GM21786 (cell line): ENCODE measurements around the gene TMEM116.
A peak's percentile ranks its signal among the peaks of the same experiment; 100 is the strongest.
"Not testable (repeated sequence)": the region's sequence is repeated elsewhere in the genome, so short reads cannot be mapped to it uniquely, and the experiment has no call there.

Source experiments
- ATAC-seq: cut with Tn5 transposase; IDR thresholded peaks from one replicate; pipeline ENCODE4 v1.9.1; 2021; ENCODE audit not compliant: unreplicated experiment

The TMEM116 gene

DNA sequence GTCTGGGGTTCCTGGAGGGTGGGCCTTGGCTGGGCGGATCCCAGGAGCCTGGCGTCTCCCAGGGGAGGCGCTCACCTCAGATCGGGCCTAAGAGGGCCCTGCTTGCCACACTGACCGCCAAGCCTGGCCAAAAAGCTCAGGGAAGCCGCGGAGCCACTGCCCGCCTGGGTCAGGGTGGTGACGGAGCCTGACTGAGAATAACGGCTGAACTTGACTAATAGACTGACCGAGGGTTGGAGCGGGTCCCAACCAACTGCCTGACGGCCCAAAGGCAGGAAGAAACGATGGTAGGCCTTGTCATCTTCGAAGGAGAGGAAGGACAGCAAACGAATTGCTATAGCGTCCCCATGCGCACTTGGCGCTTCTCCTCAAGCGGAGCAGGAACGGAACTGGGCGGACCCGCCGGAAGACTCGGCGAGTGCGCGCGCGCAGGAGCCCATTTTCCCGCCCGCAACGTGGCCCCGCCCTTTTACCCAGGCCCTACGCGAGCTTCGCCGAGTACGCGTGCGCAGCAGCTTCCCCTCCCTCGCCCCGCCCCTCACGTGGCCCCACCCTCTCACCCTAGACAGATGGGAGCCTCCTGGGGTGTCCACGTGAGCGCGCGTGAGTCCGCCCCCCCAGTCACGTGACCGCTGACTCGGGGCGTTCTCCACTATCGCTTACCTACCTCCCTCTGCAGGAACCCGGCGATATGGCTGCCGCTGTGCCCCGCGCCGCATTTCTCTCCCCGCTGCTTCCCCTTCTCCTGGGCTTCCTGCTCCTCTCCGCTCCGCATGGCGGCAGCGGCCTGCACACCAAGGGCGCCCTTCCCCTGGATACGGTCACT is at the start of gene TMEM116, which contains the start of gene ERP29:
TSS of gene TMEM116 (minus strand) at position 391 of the 826 bp plus-strand sequence. CDS start 7,895 bp downstream, outside the sequence.
TSS of gene ERP29 (plus strand) at position 652 of the 826 bp plus-strand sequence. CDS start at position 692, 40 bp downstream.
- ATAC-seq = peak; percentile 60

DNA sequence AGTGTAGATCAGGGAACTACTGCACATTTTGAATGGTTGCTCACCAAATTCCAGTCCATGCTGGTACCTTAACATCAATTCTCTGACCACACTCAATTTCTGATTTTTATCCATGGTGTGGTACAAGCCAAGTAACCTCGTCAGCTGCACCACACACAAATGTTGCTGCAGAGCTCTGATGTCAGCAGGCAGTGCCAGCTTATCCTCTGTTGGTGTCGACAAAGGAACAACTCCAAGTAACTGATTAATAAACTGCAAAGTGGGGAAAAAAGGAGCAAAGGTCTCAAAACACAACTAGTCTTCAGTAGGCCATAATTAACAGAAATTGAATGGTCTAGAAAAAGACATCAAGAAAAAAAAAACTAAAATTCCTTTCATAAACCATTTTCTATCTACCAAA is 48.2 kb upstream of the TMEM116 start:
- no peak for ATAC-seq

DNA sequence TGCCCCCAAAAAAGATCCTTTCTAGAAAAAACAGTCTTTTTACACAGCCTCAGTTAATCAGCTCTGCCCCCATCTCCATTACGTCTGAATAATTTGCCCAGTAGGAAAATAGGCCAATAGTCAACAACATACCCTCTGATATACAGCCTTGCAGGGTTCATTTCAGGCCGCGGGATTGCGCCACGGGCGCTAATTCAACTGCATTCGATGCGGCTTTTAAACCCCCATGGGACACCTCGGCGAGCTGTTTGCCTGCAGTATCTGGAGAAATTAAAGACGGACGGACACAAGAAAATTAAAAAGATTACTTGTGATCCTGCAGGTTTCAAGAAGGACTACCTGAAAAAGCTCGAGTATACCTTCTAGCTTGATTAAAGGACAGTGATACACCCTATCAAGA is 36.4 kb upstream of the TMEM116 start:
- ATAC-seq = no peak

DNA sequence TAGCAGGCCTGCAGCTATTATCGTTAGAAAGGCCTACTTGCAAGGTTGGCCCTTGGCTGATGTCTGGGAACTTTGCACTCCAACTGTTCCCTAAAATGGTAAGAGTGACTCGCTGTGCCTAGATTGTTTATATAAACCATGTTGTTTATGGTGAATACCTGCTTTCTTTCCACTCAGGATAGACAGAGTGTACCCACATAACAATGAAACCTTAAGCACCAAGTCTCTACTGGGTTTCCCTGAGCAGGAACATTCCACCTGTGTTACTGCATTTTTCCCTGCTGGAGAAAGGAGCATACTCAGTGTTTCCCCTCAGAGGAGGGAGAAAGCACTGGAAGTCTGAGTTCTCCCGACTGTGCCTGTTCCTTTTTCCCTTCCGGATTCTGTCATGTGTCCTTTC is 33.0 kb upstream of the TMEM116 start:
- no peak for ATAC-seq

DNA sequence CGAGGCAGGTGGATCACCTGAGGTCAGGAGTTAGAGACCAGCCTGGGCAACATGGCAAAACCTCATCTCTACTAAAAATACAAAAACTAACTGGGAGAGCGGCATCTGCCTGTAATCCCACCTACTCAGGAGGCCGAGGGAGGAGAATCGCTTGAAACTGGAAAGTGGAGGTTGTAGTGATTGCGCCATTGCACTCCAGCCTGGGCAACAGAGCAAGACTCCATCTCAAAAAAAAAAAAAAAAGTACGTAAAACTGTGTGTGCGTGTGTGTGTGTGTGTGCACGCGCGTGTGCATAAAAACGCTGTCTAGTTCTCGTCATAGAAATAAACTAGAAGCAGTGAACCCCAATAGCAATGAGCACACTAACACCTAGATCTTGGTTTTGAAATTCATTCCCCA is 23.6 kb upstream of the TMEM116 start:
- not testable (repeated sequence) for ATAC-seq

DNA sequence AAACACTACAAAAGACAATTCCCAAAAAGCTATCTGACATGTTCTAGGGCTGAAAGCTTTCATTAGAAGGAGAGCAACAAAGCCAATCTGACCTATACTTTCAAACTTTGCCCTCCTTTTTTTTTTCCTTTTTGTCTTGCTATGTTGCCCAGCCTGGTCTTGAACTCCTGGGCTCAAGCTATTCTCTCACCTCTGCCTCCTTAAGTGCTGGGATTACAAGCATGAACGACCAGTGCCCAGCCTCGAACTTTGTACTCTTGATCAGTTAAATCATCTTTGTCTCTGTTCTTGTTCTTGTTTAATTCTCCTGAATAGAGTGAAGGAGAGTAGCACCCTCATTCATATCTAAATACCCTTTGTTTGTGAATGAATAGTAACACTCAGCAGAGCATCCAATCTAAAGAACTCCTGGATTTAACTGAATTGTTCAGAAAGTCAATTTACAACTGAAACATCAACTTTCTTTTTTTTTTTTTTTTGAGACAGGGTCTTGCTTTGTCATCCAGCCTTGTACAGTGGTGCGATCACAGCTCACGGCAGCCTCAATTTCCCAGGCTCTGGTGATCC is 22.3 kb upstream of the TMEM116 start:
- ATAC-seq = no peak

DNA sequence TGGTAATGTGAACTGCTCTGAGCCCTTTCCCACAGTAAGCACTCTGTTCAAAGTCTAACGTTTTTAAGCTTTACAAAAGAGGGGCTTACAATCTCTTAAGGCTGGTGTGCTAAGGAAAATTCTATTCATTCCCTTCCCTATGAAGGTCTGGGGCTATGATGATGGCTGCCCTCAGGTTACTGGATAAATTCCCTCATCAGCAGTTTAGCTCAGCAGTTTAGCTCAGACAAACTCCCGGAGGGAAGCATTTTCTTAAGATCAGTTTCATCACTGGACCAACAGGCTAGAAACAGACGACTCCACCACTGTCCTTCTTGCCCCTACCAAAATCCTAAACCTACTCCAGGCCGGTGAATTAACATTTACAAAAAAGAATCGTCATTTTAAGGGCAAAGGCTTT is 19.3 kb upstream of the TMEM116 start:
- ATAC-seq = no peak

DNA sequence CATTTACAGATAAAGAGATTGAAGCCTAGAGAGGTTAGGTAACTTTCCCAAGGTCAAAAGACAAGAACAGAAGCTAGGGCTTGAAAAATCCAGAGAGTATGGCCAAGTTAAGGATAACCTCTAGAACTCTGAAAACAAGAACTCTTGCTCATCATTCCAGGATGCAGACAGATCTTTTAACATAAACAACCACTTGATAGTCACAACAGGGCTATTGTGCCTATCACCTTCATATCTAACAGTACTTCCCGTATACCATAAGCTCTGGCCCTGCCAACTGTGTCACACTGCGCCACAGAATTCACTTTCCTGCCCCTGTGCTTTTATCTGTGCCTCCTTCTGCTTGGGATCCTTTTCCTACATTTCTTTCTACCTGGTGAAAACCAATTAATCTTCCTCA is 18.5 kb upstream of the TMEM116 start:
- ATAC-seq = no peak

DNA sequence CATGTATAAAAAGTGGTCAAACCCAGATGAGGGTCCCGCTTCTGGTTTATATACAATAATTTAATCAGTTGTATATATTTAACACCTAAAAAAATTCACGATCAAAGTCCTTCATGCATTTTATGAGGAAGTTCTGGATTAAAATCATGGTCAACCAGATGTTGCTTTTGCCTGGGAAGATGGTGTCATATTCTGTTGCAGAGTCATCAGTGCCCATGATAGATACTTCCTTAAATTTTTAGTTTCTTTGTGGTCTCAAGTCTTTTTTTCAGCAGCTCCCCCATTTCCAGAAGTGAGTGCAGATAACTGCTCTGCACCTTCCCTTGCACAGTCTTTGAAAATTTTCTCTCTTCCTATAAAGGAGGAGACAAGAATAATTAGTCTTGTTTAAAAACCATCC is 16.3 kb upstream of the TMEM116 start:
- ATAC-seq = no peak

DNA sequence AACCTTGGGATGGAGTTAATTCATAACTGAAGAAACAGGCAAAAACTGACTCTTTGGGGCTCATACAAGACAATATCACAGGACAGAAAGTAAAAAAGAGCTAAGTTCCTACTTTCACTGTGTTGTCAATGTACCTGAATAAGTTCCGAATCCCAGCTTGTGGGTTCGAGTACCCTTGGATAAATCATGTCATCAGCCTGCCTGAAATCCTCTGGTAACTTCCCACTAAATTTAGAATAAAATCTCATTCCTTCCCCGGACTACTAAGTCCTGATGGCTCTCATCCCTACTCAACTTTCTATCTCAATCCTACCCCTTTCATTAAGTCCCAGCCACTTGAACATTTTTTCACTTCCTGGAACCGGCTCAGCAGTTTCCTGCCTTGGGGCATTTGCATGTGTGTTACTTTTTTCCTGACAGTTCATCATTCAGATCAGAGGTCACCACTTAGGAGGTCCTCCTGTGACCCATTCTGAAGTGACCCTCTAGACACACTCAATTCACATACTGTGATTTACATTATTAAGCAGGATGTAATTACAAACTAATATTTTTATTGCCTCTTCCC is 12.9 kb upstream of the TMEM116 start:
- no peak for ATAC-seq

DNA sequence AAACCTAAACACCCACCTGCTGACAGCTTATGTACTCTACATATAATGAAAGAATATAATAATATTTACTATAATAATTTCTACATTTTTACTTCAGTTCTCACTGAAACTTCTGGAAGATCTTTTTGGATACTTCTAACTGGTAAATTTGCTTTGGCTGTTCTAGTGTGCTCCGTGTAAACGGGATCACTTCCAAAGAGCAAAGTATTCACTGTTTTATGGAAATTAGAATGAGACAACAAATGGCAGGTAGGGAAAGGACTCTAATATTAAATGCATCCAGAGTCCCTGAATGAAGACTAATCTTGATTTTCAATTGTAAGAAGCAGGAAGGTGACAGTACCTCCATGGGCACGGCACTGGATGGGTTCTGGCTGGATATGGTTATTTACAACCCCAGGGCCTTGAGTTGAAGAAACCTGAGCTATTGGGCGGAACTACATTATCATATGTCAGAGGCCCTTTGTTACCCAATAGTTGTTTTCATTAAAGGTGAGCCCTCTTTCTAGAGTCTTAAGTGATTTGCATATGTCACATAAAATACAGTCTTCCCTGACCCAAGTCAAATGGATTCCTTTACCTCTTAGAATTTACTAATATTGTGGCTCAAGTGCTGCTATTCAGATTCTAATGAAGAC is 10.9 kb upstream of the TMEM116 start:
- no peak for ATAC-seq

DNA sequence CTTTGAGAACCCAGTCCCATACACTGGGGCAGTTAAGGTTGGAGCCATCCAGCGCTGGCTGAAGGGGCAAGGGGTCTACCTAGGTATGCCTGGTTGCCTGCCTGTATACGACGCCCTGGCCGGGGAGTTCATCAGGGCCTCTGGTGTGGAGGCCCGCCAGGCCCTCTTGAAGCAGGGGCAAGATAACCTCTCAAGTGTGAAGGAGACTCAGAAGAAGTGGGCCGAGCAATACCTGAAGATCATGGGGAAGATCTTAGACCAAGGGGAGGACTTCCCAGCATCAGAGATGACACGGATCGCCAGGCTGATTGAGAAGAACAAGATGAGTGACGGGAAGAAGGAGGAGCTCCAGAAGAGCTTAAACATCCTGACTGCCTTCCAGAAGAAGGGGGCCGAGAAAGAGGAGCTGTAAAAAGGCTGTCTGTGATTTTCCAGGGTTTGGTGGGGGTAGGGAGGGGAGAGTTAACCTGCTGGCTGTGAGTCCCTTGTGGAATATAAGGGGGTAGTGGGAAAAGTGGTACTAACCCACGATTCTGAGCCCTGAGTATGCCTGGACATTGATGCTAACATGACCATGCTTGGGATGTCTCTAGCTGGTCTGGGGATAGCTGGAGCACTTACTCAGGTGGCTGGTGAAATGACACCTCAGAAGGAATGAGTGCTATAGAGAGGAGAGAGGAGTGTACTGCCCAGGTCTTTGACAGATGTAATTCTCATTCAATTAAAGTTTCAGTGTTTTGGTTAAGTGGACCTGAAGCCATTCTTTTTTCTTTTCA is 9.5 kb upstream of the TMEM116 start:
- ATAC-seq = no peak

DNA sequence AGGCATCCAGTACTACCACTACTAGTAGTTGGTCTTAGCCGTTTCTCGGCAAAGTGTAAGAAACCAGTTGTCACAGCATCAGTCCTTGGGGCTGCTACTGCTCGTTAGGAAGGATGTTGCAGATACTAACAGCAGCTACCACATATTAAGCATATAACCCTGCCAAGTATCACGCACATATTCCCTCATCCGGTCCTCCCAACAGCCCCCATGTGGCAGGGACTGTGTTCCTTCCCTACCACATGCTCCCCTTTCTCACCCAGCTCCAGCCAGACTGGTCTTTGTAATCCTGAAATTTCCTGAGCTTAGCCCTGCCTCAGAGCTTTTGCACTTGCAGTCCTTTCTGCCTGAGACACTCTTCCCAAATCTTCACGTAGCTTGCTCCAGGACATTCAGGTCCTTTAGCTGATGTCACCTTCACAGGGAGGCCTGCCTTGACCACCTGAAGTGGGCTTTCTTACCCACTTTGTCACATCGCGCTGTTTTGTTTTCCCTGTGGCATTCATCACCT is 8.0 kb upstream of the TMEM116 start:
- no peak for ATAC-seq

DNA sequence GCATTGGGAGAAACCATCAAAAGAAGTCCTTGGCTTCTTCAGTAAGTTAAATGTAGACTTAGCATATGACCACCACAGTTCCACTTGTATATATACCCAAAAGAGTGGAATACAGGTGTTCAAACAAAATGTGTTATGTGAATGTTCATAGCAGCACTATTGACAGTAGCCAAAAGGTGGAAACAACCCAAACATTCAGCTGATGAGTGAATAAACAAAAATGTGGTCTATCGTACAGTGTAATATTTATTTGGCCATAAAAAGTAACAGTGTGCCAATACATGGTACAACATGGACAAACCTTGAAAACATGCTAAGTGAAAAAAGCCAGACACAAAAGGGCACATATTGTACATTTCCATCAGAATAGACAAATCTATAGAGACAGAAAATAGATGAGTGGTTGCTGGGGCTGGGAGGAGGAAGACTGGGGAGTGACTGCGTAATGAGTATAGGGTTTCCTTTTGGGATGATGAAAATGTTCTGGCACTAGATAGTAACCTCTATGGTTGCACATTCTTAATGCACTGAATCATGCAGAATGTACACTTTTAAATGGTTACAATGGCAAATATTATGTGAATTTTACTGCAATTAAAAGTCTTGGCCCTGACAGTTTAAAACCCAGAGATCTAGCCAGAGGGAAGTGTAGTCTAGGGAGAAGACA is 5.7 kb upstream of the TMEM116 start:
- ATAC-seq = no peak

DNA sequence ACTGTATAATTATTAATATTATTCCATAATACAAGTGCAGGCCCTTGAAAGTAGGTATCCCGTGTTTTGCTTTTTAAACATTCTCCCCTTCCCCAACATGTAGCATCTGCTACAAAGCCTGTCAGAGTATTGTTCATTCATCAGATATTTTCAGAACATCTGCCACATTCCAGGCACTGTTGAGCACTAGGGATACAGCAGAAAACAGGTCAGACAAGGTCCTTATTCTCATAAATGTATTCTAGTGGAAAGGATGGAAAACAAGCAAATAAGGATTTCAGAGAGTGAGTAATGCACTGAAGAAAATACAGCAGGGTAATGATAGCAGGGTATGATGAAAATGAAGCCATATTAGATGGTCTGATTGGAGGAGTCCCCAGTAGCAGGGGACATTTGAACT is 4.1 kb upstream of the TMEM116 start:
- no peak for ATAC-seq

DNA sequence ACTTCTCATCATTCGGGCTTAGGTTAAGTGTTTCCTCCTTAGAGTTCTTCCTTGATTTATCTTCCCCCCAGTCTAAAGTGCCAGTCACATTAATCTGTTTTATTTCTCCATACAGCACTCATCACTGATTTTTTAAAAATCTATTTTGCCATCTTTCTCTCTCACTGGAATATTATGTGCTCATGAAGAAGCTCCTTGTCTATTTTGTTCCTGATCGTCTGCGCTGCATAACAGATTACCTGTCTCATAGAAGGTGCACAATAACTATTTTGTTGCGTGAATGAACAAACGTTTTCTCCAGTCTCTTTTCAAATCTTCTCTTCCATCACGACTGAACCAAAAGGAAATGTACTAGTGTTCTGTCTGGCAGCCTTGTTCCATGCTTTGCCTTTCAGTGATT is 3.0 kb upstream of the TMEM116 start:
- no peak for ATAC-seq

DNA sequence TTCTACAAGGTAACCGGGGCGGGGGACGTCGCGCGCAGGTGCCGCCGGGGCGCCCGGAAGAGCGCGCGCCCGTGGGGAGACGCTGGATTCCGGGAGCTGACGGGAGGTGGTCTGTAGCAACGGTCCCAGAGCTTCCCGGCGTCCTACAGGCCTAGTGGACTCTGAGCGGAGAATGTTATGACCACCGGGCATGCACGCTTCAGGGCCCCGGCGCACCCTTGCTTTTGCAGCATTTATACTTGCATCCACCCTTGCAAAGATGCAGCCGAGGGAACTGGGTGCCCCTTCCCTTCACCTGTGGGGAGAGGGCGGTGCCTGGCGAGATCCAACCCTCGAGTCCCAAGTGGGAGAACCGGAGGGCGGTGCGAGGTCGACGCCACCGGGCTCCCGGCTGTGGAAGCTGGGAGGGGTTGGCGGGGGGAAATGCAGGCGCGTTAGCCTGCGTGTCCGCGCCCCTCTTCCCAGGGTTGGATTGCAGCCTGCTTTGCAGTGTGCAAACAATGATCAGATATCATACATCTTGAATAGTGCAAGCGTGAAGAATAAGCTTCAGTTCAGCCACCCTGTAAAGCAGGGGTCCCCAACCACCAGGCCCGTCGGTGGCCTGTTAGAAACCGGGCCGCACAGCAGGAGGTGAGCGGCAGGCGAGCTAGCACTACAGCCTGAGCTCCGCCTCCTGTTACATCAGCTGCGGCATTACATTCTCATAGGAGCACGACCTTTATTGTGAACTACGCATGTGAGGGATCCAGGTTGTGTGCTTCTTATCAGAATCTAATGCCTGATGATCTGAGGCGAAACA is 837 bp upstream of the TMEM116 start:
- ATAC-seq = peak; percentile 3

DNA sequence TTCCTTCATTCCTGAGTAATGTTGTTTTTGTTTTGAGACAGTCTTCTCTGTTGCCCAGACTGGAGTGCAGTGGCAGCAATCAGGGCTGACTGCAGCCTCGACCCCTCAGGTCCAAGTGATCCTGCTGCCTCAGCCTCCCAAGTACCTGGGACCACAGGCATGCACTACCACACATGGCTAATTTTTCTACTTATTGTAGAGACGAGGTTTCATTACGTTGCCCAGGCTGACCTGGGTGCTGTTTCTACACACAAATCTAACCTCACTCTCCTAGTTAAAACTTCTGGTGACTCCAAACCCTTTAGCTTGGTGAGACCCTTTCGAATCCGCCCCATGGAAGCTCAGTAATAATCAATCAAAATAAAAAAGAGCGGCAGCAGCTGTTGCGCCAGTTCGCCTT is 1.3 kb downstream of the TMEM116 start:
- no peak for ATAC-seq
